ENCODE measurements around the gene CD200R1.

DNA sequence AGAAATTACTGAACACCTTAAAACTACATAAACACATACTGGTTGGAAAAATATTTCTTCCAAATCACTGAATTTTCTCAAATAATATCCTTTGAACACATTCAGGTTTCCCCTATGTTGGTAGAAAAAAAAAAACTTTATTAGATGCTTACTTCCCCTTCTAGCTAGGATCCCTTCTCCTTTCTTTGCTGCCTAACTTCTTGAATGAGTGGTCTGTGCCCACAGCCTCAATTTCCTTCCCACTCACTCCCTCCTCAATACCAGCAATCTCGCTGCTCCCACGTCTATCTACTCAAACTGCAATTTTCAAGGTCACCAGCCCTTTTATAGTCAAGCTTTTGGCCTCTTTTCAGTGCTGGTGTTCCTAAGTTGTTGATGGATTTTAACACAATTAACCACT lies 8.3 kb downstream of the CD200R1 start:
- TF ChIP-seq, protein P1, sequence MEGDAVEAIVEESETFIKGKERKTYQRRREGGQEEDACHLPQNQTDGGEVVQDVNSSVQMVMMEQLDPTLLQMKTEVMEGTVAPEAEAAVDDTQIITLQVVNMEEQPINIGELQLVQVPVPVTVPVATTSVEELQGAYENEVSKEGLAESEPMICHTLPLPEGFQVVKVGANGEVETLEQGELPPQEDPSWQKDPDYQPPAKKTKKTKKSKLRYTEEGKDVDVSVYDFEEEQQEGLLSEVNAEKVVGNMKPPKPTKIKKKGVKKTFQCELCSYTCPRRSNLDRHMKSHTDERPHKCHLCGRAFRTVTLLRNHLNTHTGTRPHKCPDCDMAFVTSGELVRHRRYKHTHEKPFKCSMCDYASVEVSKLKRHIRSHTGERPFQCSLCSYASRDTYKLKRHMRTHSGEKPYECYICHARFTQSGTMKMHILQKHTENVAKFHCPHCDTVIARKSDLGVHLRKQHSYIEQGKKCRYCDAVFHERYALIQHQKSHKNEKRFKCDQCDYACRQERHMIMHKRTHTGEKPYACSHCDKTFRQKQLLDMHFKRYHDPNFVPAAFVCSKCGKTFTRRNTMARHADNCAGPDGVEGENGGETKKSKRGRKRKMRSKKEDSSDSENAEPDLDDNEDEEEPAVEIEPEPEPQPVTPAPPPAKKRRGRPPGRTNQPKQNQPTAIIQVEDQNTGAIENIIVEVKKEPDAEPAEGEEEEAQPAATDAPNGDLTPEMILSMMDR (IDR thresholded peaks at IDR 0.05; ENCODE audit: control extremely low read depth in 1 of 3, insufficient read depth in 1 of 3, low read depth in 1 of 3, low read length in 3 of 3), result no peak
- no peak for TF ChIP-seq POLR2AphosphoS5 (IDR thresholded peaks at IDR 0.05; ENCODE audit: low read depth, low read length)
- TF ChIP-seq EZH2 (IDR thresholded peaks at IDR 0.05; ENCODE audit: low read depth, low read length, severe bottlenecking), result no peak
- TF ChIP-seq POLR2A (IDR thresholded peaks at IDR 0.05; ENCODE audit: control extremely low read depth in 1 of 2, low read depth in 2 of 2, low read length in 2 of 2), result no peak
- TF ChIP-seq MAFK (IDR thresholded peaks at IDR 0.05; ENCODE audit: low read depth, low read length), result no peak
- no peak for TF ChIP-seq CHD2 (IDR thresholded peaks at IDR 0.05; ENCODE audit: low read length)
- TF ChIP-seq, protein P2, sequence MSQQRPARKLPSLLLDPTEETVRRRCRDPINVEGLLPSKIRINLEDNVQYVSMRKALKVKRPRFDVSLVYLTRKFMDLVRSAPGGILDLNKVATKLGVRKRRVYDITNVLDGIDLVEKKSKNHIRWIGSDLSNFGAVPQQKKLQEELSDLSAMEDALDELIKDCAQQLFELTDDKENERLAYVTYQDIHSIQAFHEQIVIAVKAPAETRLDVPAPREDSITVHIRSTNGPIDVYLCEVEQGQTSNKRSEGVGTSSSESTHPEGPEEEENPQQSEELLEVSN (IDR thresholded peaks at IDR 0.05), result no peak
- TF ChIP-seq, protein P3, sequence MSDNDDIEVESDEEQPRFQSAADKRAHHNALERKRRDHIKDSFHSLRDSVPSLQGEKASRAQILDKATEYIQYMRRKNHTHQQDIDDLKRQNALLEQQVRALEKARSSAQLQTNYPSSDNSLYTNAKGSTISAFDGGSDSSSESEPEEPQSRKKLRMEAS (IDR thresholded peaks at IDR 0.05), result no peak
